NCI-H1930 (cell line): ENCODE measurements around the gene ZNF181.
A peak's percentile ranks its signal among the peaks of the same experiment; 100 is the strongest.

Experiments
- DNase-seq, 2 experiments: peaks; one replicate each; lab custom pipeline; 2025; lab: John Stamatoyannopoulos, UW

The ZNF181 gene

GRCh38 chr19:34759218-34759917 is 25.3 kb downstream of the ZNF181 start:
- no peak for DNase-seq

- DNase-seq: no peak
These were observed 32.3 kb downstream of the ZNF181 start for GRCh38 chr19:34766386-34766785.

GRCh38 chr19:34767951-34768350 is 33.9 kb downstream of the ZNF181 start:
- no peak for DNase-seq

GRCh38 chr19:34772697-34773554 is 38.9 kb downstream of the ZNF181 start, which contains the start of gene ZNF599:
Gene ZNF599 (minus strand): TSS chr19:34773215. CDS start chr19:34772841, 374 bp downstream.
- peak; percentile 87 to 94 for DNase-seq

- DNase-seq: no peak
These were observed 39.5 kb downstream of the ZNF181 start for GRCh38 chr19:34773555-34773864.

GRCh38 chr19:34774857-34775256 is 40.8 kb downstream of the ZNF181 start:
- DNase-seq: no peak

GRCh38 chr19:34778342-34778741 is 44.3 kb downstream of the ZNF181 start:
- DNase-seq: no peak

- no peak for DNase-seq
These were observed 45.6 kb downstream of the ZNF181 start for GRCh38 chr19:34779652-34780051.

GRCh38 chr19:34786236-34786635 is 52.2 kb downstream of the ZNF181 start:
- no peak for DNase-seq

- no peak for DNase-seq
These were observed 53.2 kb downstream of the ZNF181 start for GRCh38 chr19:34787059-34787824.

- DNase-seq: no peak
These were observed 54.0 kb downstream of the ZNF181 start for GRCh38 chr19:34788074-34788473.

GRCh38 chr19:34793565-34793964 is 59.5 kb downstream of the ZNF181 start:
- no peak for DNase-seq

- no peak for DNase-seq
These were observed 60.3 kb downstream of the ZNF181 start for GRCh38 chr19:34794066-34794960.
